HepG2 (cell line): ENCODE measurements around the gene TCAP. TPM values are rescaled to one million over a fixed set of nuclear protein-coding genes. Genes with fewer than 3 reads are reported as not detected.

Experiments
- ATAC-seq: fragments of 200-7000 bp; cut with Tn5 transposase; 3 replicates; pipeline ENCODE4 v1.9.1; 2020; ENCODE audit warnings: mild to moderate bottlenecking, moderate library complexity
- BruUV-seq: library from RNA; stranded (reverse); fragments of 400-500 nt; replicated peaks from 2 replicates; lab custom pipeline; 2021; lab: Mats Ljungman, UMichigan
- CTCF ChIA-PET: fragments of 300-600 bp; formaldehyde crosslinking; extraction: SDS; loops from one replicate; lab custom pipeline; 2021; ENCODE audit warnings: low total read pairs, inconsistent platforms, low intra/inter-chr PET ratio; lab: Yijun Ruan, JAX
- POLR2A ChIA-PET: fragments of 350-600 bp; sonication (Branson Sonifier 250); formaldehyde crosslinking; loops from one replicate; lab custom pipeline; 2020; ENCODE audit warnings: antibody characterized with exemption, inconsistent platforms; lab: Yijun Ruan, JAX
- DNase-seq: peaks from one replicate; pipeline ENCODE4 v3.0.0-alpha.2; 2015; ENCODE audit warnings: low spot score
- FAIRE-seq: peaks from 3 replicates; lab custom pipeline; 2011; peaks lifted over from hg19 to GRCh38; lab: Jason Lieb, UNC
- H2AFZ ChIP-seq: one replicate; pipeline ENCODE4 v1.6.1; 2011; ENCODE audit warnings: low read length, inconsistent platforms
- H3K27ac ChIP-seq: fragments of 300-600 bp; 3 replicates; pipeline ENCODE4 v1.8.0; 2011; ENCODE audit warnings: mixed run types, mild to moderate bottlenecking, mixed read lengths, low read length, inconsistent platforms; ENCODE audit not compliant: insufficient read depth; ENCODE audit errors: extremely low read length
- H3K27me3 ChIP-seq, 2 experiments: fragments of 200-600 bp in 1 of 2; 2 replicates in 1 of 2; 3 replicates in 1 of 2; pipeline versions ENCODE4 v1.6.0 to v1.8.0; 2011; ENCODE audit warnings: low read length in 2 of 2, mild to moderate bottlenecking in 2 of 2, moderate library complexity in 2 of 2, inconsistent platforms in 1 of 2; ENCODE audit not compliant: insufficient read depth in 2 of 2, control insufficient read depth in 1 of 2
- H3K36me3 ChIP-seq, 2 experiments: fragments of 200-600 bp in 1 of 2; replicated peaks in 1 of 2; 2 replicates in 1 of 2; 3 replicates in 1 of 2; pipeline versions ENCODE4 v1.5.1 to v1.8.0; 2011; ENCODE audit warnings: low read length in 2 of 2, inconsistent platforms in 1 of 2; ENCODE audit not compliant: insufficient read depth in 2 of 2, control insufficient read depth in 1 of 2
- H3K4me1 ChIP-seq: 2 replicates; pipeline ENCODE4 v1.5.1; 2012; ENCODE audit warnings: low read length, inconsistent platforms; ENCODE audit not compliant: insufficient read depth
- H3K4me2 ChIP-seq: 2 replicates; pipeline ENCODE4 v1.6.0; 2011; ENCODE audit warnings: low read depth, low read length, inconsistent platforms
- H3K4me3 ChIP-seq, 3 experiments: fragments of 200-600 bp in 1 of 3; sonication (generic), shearing (Covaris generic) in 1 of 3; replicated peaks in 1 of 3; 2 replicates each; pipeline ENCODE4 v1.5.1; 2011 to 2016; ENCODE audit warnings: low read length in 3 of 3, inconsistent platforms in 2 of 3, low read depth in 2 of 3, mild to moderate bottlenecking in 2 of 3, control low read depth in 1 of 3, mixed read lengths in 1 of 3; ENCODE audit not compliant: insufficient read depth in 1 of 3
- H3K79me2 ChIP-seq: one replicate; pipeline ENCODE4 v1.6.1; 2011; ENCODE audit warnings: low read length, inconsistent platforms; ENCODE audit not compliant: insufficient read depth
- H3K9ac ChIP-seq: 2 replicates; pipeline ENCODE4 v1.6.0; 2011; ENCODE audit warnings: mild to moderate bottlenecking, low read depth, low read length, inconsistent platforms; ENCODE audit not compliant: insufficient read depth
- H3K9me3 ChIP-seq: 2 replicates; pipeline ENCODE4 v1.5.1; 2012; ENCODE audit warnings: mild to moderate bottlenecking, low read length
- H4K20me1 ChIP-seq: 2 replicates; pipeline ENCODE4 v1.6.0; 2011; ENCODE audit warnings: inconsistent platforms, mild to moderate bottlenecking, low read length, moderate library complexity; ENCODE audit not compliant: insufficient read depth
- DZIP1 ChIP-seq: sonication (generic); formaldehyde crosslinking; IDR thresholded peaks from 2 replicates; pipeline ENCODE4 v1.5.0; 2020; ENCODE audit warnings: mild to moderate bottlenecking, missing genetic modification reagents
- FOSL2 ChIP-seq: sonication (generic); formaldehyde crosslinking; IDR thresholded peaks from 2 replicates; pipeline ENCODE4 v1.4.0; 2020; ENCODE audit warnings: missing genetic modification reagents
- IKZF4 ChIP-seq: sonication (generic); formaldehyde crosslinking; IDR thresholded peaks from 2 replicates; pipeline ENCODE4 v1.5.1; 2020; ENCODE audit warnings: borderline replicate concordance, mild to moderate bottlenecking, low read depth, missing genetic modification reagents; ENCODE audit errors: not compliant biosample characterization
- NRL ChIP-seq: sonication (generic); formaldehyde crosslinking; IDR thresholded peaks from 2 replicates; pipeline ENCODE4 v1.5.0; 2020; ENCODE audit warnings: missing genetic modification reagents, mild to moderate bottlenecking, moderate library complexity, borderline replicate concordance
- SUZ12 ChIP-seq: fragments of 150-350 bp; IDR thresholded peaks from 2 replicates; pipeline ENCODE4 v1.6.1; 2014; ENCODE audit warnings: low read depth, low read length
- ZFP90 ChIP-seq: sonication (generic); formaldehyde crosslinking; IDR thresholded peaks from 2 replicates; pipeline ENCODE4 v1.8.0; 2022; ENCODE audit warnings: missing genetic modification reagents, mild to moderate bottlenecking, inconsistent platforms, borderline replicate concordance
- ZMYM3 ChIP-seq: sonication (generic); formaldehyde crosslinking; IDR thresholded peaks from 2 replicates; pipeline ENCODE4 v1.5.1; 2020; ENCODE audit warnings: mild to moderate bottlenecking, missing genetic modification reagents
- WGBS: methylation state at CpG from one replicate; pipeline ENCODE4 v1.1.6; 2017; ENCODE audit warnings: low lambda C conversion rate; 5-methylcytosine and 5-hydroxymethylcytosine counted together
- in situ Hi-C: cut with HindIII; loops from 2 replicates; pipeline ENCODE4 v1.10.0; 2017; ENCODE audit warnings: low pct_unique_long_range_greater_than_20kb; ENCODE audit not compliant: extremely low pct_ligation_motif_present
- intact Hi-C: fragments of 100-400 bp; cut with micrococcal nuclease; formaldehyde crosslinking; loops from one replicate; pipeline ENCODE4 v1.10.0; 2022; ENCODE audit not compliant: unreplicated experiment
- polyA plus RNA-seq, 8 experiments: library from polyadenylated mRNA; depleted of rRNA in 3 of 8; stranded (reverse) in 7 of 8; unstranded in 1 of 8; fragments of >200 nt; fragmentation: Illumina TruSeq in 4 of 8; extraction: Trizol in 4 of 8; gene quantifications; 2 replicates each; pipeline versions ENCODE4 v1.2.1 to v1.2.3, GENCODE V29; 2011 to 2016; ENCODE audit warnings: low read depth in 4 of 8, missing spikeins in 1 of 8, mixed read lengths in 1 of 8; ENCODE audit not compliant: insufficient read depth in 1 of 8
- total RNA-seq, 5 experiments: library from RNA; depleted of rRNA; stranded (reverse); fragments of >200 nt; fragmentation: Illumina TruSeq; extraction: Trizol; gene quantifications; 2 replicates each; pipeline ENCODE4 v1.2.3, GENCODE V29; 2016; ENCODE audit warnings: low read depth in 1 of 5

The TCAP gene
- total and polyA plus RNA-seq, 2 of the 13 experiments (the other 11 are each of a cell fraction or from before 2014, with no cell fraction given): 0.24 to 0.65 TPM

- in situ Hi-C loops: no loop called here
- Histone ChIP-seq H3K9me3 (no peaks in the 10 kb centered on the region), H3K4me2 (no peak overlapping the region), H2AFZ (no peak overlapping the region), H3K27me3 (no peaks in the 10 kb centered on the region; a peak in 1 of 5 replicates), H3K27ac (no peak overlapping the region), H3K9ac (no peak overlapping the region), H3K4me1 (peaks cover 56% of the 10 kb centered on the region), H3K79me2 (peaks cover 63% of the 10 kb centered on the region), H4K20me1 (peaks cover 3% of the 10 kb centered on the region), H3K36me3 (peaks cover 0 to 2% of the 10 kb centered on the region in 2 experiments; a peak in 2 of 5 replicates), H3K4me3 (no peak overlapping the region)
- DNase-seq (no peak), FAIRE-seq (no peak), ATAC-seq (no peak)
- POLR2A ChIA-PET: interaction anchor here (1.3 kb wide), 1 partner anchor 10 kb away, joined by 3 read pairs; no protein-coding TSS in a partner anchor
- WGBS: 93% methylated on average over 9 of the region's 9 CpGs
- intact Hi-C loops: no loop called here
- CTCF ChIA-PET: no interaction called here
- TF ChIP-seq SUZ12 (no peak), ZMYM3 (CRISPR knock-in tag) (peak; percentile 56; the same call in 1 of the 2 replicates)
- no TSS peak for BruUV-seq
Observed at GRCh38 chr17:39642291-39643074, 22.7 kb upstream of the TCAP start.

- no peak; the same call in 2 of the 3 replicates for ATAC-seq
- BruUV-seq: no TSS peak
- intact Hi-C loops: no loop called here
- Histone ChIP-seq H3K27me3 (no peaks in the 10 kb centered on the region), H4K20me1 (peaks cover 3% of the 10 kb centered on the region), H3K27ac (no peak overlapping the region), H3K4me3 (no peak overlapping the region), H2AFZ (no peak overlapping the region), H3K36me3 (peaks cover 0 to 2% of the 10 kb centered on the region in 2 experiments; a peak in 2 of 5 replicates), H3K9me3 (no peaks in the 10 kb centered on the region), H3K4me2 (no peak overlapping the region), H3K4me1 (peaks cover 50% of the 10 kb centered on the region), H3K9ac (no peak overlapping the region)
- in situ Hi-C loops: no loop called here
- 80% methylated on average over 4 of the region's 4 CpGs for WGBS
- POLR2A ChIA-PET: interaction anchor here (0.9 to 1.3 kb wide), 2 partner anchors 9 to 10 kb away, joined by 3 read pairs; no protein-coding TSS in a partner anchor
- CTCF ChIA-PET: no interaction called here
- FAIRE-seq: no peak
- DNase-seq: no peak
- TF ChIP-seq NRL (CRISPR knock-in tag) (0 out of 2 replicates have a peak, but pooled peaks have one; percentile 42), FOSL2 (CRISPR knock-in tag) (0 out of 2 replicates have a peak, but pooled peaks have one; percentile 25), ZFP90 (no peak), DZIP1 (0 out of 2 replicates have a peak, but pooled peaks have one; percentile 51), IKZF4 (CRISPR knock-in tag) (no peak)
- TF ChIP-seq, all 625 proteins: peak for 3
- H3K79me2 ChIP-seq: peaks cover 57% of the 10 kb centered on the region
Observed at GRCh38 chr17:39643271-39643670, 21.9 kb upstream of the TCAP start.
